HepG2 (cell line): Measurements from ENCODE around the gene RPP21. TPM values are rescaled to one million over a fixed set of nuclear protein-coding genes. Genes with fewer than 3 reads are reported as not detected.
"Not testable (repeated sequence)": the region's sequence is repeated elsewhere in the genome, so short reads cannot be mapped to it uniquely, and the experiment has no call there.

Experiments used
- ATAC-seq: fragments of 200-7000 bp; cut with Tn5 transposase; 3 replicates; pipeline ENCODE4 v1.9.1; 2020; ENCODE audit warnings: mild to moderate bottlenecking, moderate library complexity
- BruUV-seq: library from RNA; stranded (reverse); fragments of 400-500 nt; replicated peaks from 2 replicates; lab custom pipeline; 2021; lab: Mats Ljungman, UMichigan
- CTCF ChIA-PET: fragments of 300-600 bp; formaldehyde crosslinking; extraction: SDS; loops from one replicate; lab custom pipeline; 2021; ENCODE audit warnings: low total read pairs, inconsistent platforms, low intra/inter-chr PET ratio; lab: Yijun Ruan, JAX
- POLR2A ChIA-PET: fragments of 350-600 bp; sonication (Branson Sonifier 250); formaldehyde crosslinking; loops from one replicate; lab custom pipeline; 2020; ENCODE audit warnings: antibody characterized with exemption, inconsistent platforms; lab: Yijun Ruan, JAX
- DNase-seq: peaks from one replicate; pipeline ENCODE4 v3.0.0-alpha.2; 2015; ENCODE audit warnings: low spot score
- FAIRE-seq: peaks from 3 replicates; lab custom pipeline; 2011; peaks lifted over from hg19 to GRCh38; lab: Jason Lieb, UNC
- H2AFZ ChIP-seq: one replicate; pipeline ENCODE4 v1.6.1; 2011; ENCODE audit warnings: low read length, inconsistent platforms
- H3K27ac ChIP-seq: fragments of 300-600 bp; 3 replicates; pipeline ENCODE4 v1.8.0; 2011; ENCODE audit warnings: mixed run types, mild to moderate bottlenecking, mixed read lengths, low read length, inconsistent platforms; ENCODE audit not compliant: insufficient read depth; ENCODE audit errors: extremely low read length
- H3K27me3 ChIP-seq, 2 experiments: fragments of 200-600 bp in 1 of 2; 2 replicates in 1 of 2; 3 replicates in 1 of 2; pipeline versions ENCODE4 v1.6.0 to v1.8.0; 2011; ENCODE audit warnings: low read length in 2 of 2, mild to moderate bottlenecking in 2 of 2, moderate library complexity in 2 of 2, inconsistent platforms in 1 of 2; ENCODE audit not compliant: insufficient read depth in 2 of 2, control insufficient read depth in 1 of 2
- H3K36me3 ChIP-seq, 2 experiments: fragments of 200-600 bp in 1 of 2; replicated peaks in 1 of 2; 2 replicates in 1 of 2; 3 replicates in 1 of 2; pipeline versions ENCODE4 v1.5.1 to v1.8.0; 2011; ENCODE audit warnings: low read length in 2 of 2, inconsistent platforms in 1 of 2; ENCODE audit not compliant: insufficient read depth in 2 of 2, control insufficient read depth in 1 of 2
- H3K4me1 ChIP-seq: 2 replicates; pipeline ENCODE4 v1.5.1; 2012; ENCODE audit warnings: low read length, inconsistent platforms; ENCODE audit not compliant: insufficient read depth
- H3K4me2 ChIP-seq: 2 replicates; pipeline ENCODE4 v1.6.0; 2011; ENCODE audit warnings: low read depth, low read length, inconsistent platforms
- H3K4me3 ChIP-seq, 3 experiments: fragments of 200-600 bp in 1 of 3; sonication (generic), shearing (Covaris generic) in 1 of 3; replicated peaks in 1 of 3; 2 replicates each; pipeline ENCODE4 v1.5.1; 2011 to 2016; ENCODE audit warnings: low read length in 3 of 3, inconsistent platforms in 2 of 3, low read depth in 2 of 3, mild to moderate bottlenecking in 2 of 3, control low read depth in 1 of 3, mixed read lengths in 1 of 3; ENCODE audit not compliant: insufficient read depth in 1 of 3
- H3K79me2 ChIP-seq: one replicate; pipeline ENCODE4 v1.6.1; 2011; ENCODE audit warnings: low read length, inconsistent platforms; ENCODE audit not compliant: insufficient read depth
- H3K9ac ChIP-seq: 2 replicates; pipeline ENCODE4 v1.6.0; 2011; ENCODE audit warnings: mild to moderate bottlenecking, low read depth, low read length, inconsistent platforms; ENCODE audit not compliant: insufficient read depth
- H3K9me3 ChIP-seq: 2 replicates; pipeline ENCODE4 v1.5.1; 2012; ENCODE audit warnings: mild to moderate bottlenecking, low read length
- H4K20me1 ChIP-seq: 2 replicates; pipeline ENCODE4 v1.6.0; 2011; ENCODE audit warnings: inconsistent platforms, mild to moderate bottlenecking, low read length, moderate library complexity; ENCODE audit not compliant: insufficient read depth
- SNAI1 ChIP-seq: sonication (generic); formaldehyde crosslinking; IDR thresholded peaks from 2 replicates; pipeline ENCODE4 v1.5.0; 2020; ENCODE audit warnings: mild to moderate bottlenecking, missing genetic modification reagents, borderline replicate concordance
- ZNF589 ChIP-seq: sonication (generic); formaldehyde crosslinking; conservative IDR thresholded peaks from 2 replicates; pipeline ENCODE4 v1.8.0; 2022; ENCODE audit warnings: mild to moderate bottlenecking, moderate library complexity, missing genetic modification reagents
- WGBS: methylation state at CpG from one replicate; pipeline ENCODE4 v1.1.6; 2017; ENCODE audit warnings: low lambda C conversion rate; 5-methylcytosine and 5-hydroxymethylcytosine counted together
- in situ Hi-C: cut with HindIII; loops from 2 replicates; pipeline ENCODE4 v1.10.0; 2017; ENCODE audit warnings: low pct_unique_long_range_greater_than_20kb; ENCODE audit not compliant: extremely low pct_ligation_motif_present
- intact Hi-C: fragments of 100-400 bp; cut with micrococcal nuclease; formaldehyde crosslinking; loops from one replicate; pipeline ENCODE4 v1.10.0; 2022; ENCODE audit not compliant: unreplicated experiment
- polyA plus RNA-seq, 8 experiments: library from polyadenylated mRNA; depleted of rRNA in 3 of 8; stranded (reverse) in 7 of 8; unstranded in 1 of 8; fragments of >200 nt; fragmentation: Illumina TruSeq in 4 of 8; extraction: Trizol in 4 of 8; gene quantifications; 2 replicates each; pipeline versions ENCODE4 v1.2.1 to v1.2.3, GENCODE V29; 2011 to 2016; ENCODE audit warnings: low read depth in 4 of 8, missing spikeins in 1 of 8, mixed read lengths in 1 of 8; ENCODE audit not compliant: insufficient read depth in 1 of 8
- total RNA-seq, 5 experiments: library from RNA; depleted of rRNA; stranded (reverse); fragments of >200 nt; fragmentation: Illumina TruSeq; extraction: Trizol; gene quantifications; 2 replicates each; pipeline ENCODE4 v1.2.3, GENCODE V29; 2016; ENCODE audit warnings: low read depth in 1 of 5
- TF ChIP-seq, protein P1 (sequence below): sonication (generic); formaldehyde crosslinking; IDR thresholded peaks from 2 replicates; pipeline ENCODE4 v1.4.0; 2020; ENCODE audit warnings: missing genetic modification reagents, borderline replicate concordance
- TF ChIP-seq, protein P2 (sequence below): sonication (generic); formaldehyde crosslinking; IDR thresholded peaks from 2 replicates; pipeline ENCODE4 v1.5.0; 2020; ENCODE audit warnings: mild to moderate bottlenecking, missing genetic modification reagents, moderate library complexity

Gene RPP21
- total and polyA plus RNA-seq, 2 of the 13 experiments (the other 11 are each of a cell fraction or from before 2014, with no cell fraction given) = 53.1 to 72.3 TPM

DNA sequence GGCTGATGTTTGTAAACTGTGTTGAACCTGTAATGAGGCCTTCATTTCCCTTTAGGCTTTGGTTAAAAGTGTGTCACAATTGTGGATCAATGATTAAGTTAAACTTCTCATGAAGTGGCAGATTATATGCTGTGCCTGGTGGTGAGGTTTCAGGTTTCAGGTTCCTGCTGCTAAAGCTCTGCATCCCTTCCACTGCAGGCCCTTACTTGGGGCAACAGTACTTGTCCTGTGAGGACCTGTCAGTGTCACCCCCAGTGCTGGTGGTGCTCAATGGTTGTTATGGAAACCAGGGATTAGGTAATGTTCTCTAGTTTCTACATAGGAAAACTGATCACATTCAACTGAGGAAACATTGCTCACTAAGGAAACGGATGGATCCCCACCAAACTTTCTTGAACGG is 18.5 kb downstream of the RPP21 start:
- in situ Hi-C loops = loop anchor here (5.0 kb wide), 1 partner anchor 34 kb away; no protein-coding TSS in a partner anchor
- Histone ChIP-seq H3K9me3 (no peaks in the 10 kb centered on the region), H3K9ac (no peak overlapping the region), H3K27ac (no peak overlapping the region), H3K79me2 (no peaks in the 10 kb centered on the region), H3K4me3 (no peak overlapping the region), H3K36me3 (no peaks in the 10 kb centered on the region), H3K4me2 (no peak overlapping the region), H2AFZ (no peak overlapping the region)
- no peak for FAIRE-seq
- no peak for ATAC-seq
- no peak for TF ChIP-seq SNAI1 (CRISPR knock-in tag)
- TF ChIP-seq, protein P1, sequence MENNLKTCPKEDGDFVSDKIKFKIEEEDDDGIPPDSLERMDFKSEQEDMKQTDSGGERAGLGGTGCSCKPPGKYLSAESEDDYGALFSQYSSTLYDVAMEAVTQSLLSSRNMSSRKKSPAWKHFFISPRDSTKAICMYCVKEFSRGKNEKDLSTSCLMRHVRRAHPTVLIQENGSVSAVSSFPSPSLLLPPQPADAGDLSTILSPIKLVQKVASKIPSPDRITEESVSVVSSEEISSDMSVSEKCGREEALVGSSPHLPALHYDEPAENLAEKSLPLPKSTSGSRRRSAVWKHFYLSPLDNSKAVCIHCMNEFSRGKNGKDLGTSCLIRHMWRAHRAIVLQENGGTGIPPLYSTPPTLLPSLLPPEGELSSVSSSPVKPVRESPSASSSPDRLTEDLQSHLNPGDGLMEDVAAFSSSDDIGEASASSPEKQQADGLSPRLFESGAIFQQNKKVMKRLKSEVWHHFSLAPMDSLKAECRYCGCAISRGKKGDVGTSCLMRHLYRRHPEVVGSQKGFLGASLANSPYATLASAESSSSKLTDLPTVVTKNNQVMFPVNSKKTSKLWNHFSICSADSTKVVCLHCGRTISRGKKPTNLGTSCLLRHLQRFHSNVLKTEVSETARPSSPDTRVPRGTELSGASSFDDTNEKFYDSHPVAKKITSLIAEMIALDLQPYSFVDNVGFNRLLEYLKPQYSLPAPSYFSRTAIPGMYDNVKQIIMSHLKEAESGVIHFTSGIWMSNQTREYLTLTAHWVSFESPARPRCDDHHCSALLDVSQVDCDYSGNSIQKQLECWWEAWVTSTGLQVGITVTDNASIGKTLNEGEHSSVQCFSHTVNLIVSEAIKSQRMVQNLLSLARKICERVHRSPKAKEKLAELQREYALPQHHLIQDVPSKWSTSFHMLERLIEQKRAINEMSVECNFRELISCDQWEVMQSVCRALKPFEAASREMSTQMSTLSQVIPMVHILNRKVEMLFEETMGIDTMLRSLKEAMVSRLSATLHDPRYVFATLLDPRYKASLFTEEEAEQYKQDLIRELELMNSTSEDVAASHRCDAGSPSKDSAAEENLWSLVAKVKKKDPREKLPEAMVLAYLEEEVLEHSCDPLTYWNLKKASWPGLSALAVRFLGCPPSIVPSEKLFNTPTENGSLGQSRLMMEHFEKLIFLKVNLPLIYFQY (CRISPR knock-in tag) = no peak
- TF ChIP-seq, all 625 proteins: peak for 0
- no TSS peak for BruUV-seq
- intact Hi-C loops = no loop called here
- H4K20me1 ChIP-seq = no peaks in the 10 kb centered on the region
- H3K27me3 ChIP-seq = peaks cover 9 to 48% of the 10 kb centered on the region in 2 experiments
- H3K4me1 ChIP-seq = no peaks in the 10 kb centered on the region
- DNase-seq = no peak
- 22% methylated on average over 2 of the region's 2 CpGs for WGBS
- POLR2A ChIA-PET = no interaction called here
- CTCF ChIA-PET = no interaction called here

DNA sequence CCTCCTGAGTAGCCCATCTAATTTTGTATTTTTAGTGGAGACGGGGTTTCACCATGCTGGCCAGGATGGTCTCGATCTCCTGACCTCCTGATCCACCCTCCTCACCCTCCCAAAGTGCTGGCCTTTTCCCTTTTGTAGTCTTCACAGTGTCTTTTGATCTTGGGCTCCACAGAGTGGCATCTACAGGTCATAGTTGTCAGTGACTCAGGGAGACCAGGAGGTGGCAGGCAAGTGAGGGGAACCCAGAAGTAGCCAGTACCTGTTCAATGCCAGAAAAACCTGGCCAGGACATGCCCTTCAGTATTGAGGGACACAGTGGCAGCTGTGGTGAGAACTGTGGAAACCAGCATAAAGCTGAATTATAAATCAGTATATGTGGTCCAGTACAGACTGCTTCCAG is 19.6 kb downstream of the RPP21 start:
- Histone ChIP-seq H4K20me1 (no peaks in the 10 kb centered on the region), H3K4me2 (no peak overlapping the region), H2AFZ (no peak overlapping the region), H3K4me3 (no peak overlapping the region), H3K27me3 (peaks cover 9 to 39% of the 10 kb centered on the region in 2 experiments; a peak in 4 of 5 replicates), H3K4me1 (no peaks in the 10 kb centered on the region), H3K79me2 (no peaks in the 10 kb centered on the region), H3K9me3 (no peaks in the 10 kb centered on the region), H3K27ac (no peak overlapping the region), H3K36me3 (no peaks in the 10 kb centered on the region), H3K9ac (no peak overlapping the region)
- BruUV-seq = no TSS peak
- ATAC-seq = peak; percentile 82
- DNase-seq = peak; percentile 17
- intact Hi-C loops (no loop called here), in situ Hi-C loops (loop anchor here (5.0 kb wide), 1 partner anchor 33 kb away; no protein-coding TSS in a partner anchor)
- ChIA-PET CTCF (no interaction called here), POLR2A (no interaction called here)
- TF ChIP-seq, protein P2, sequence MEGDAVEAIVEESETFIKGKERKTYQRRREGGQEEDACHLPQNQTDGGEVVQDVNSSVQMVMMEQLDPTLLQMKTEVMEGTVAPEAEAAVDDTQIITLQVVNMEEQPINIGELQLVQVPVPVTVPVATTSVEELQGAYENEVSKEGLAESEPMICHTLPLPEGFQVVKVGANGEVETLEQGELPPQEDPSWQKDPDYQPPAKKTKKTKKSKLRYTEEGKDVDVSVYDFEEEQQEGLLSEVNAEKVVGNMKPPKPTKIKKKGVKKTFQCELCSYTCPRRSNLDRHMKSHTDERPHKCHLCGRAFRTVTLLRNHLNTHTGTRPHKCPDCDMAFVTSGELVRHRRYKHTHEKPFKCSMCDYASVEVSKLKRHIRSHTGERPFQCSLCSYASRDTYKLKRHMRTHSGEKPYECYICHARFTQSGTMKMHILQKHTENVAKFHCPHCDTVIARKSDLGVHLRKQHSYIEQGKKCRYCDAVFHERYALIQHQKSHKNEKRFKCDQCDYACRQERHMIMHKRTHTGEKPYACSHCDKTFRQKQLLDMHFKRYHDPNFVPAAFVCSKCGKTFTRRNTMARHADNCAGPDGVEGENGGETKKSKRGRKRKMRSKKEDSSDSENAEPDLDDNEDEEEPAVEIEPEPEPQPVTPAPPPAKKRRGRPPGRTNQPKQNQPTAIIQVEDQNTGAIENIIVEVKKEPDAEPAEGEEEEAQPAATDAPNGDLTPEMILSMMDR (CRISPR knock-in tag) = peak; percentile 26; the same call in 1 of the 2 replicates
- TF ChIP-seq ZNF589 (CRISPR knock-in tag) = no peak
- no peak for FAIRE-seq
- WGBS = 0% methylated on average over 2 of the region's 2 CpGs

DNA sequence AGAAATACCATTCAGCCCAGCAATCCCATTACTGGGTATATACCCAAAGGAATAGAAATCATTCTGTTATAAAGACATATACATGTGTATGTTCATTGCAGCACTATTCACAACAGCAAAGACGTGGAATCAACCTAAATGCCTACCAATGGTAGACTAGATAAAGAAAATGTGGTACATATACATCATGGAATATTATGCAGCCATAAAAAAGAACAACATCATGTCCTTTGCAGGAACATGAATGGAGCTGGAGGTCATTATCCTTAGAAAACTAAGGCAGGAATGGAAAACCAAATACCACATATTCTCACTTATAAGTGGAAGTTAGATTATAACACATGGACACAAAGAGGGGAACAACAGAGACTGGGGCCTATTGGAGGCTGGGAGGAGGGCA is 24.3 kb downstream of the RPP21 start:
- peaks cover 0 to 13% of the 10 kb centered on the region in 2 experiments; a peak in 3 of 5 replicates for H3K27me3 ChIP-seq
- H4K20me1 ChIP-seq, H3K4me2 ChIP-seq, H3K4me3 ChIP-seq, H3K79me2 ChIP-seq, H3K27ac ChIP-seq, H3K9me3 ChIP-seq, H3K9ac ChIP-seq, H2AFZ ChIP-seq, CTCF ChIA-PET, DNase-seq, H3K36me3 ChIP-seq, in situ Hi-C loops, BruUV-seq, intact Hi-C loops, H3K4me1 ChIP-seq, FAIRE-seq, ATAC-seq, POLR2A ChIA-PET: not testable (repeated sequence)
- 0% methylated on average over 1 of the region's 1 CpG for WGBS
